Neural cell (in vitro differentiated cells): ENCODE results near the gene SIM1. TPM values are rescaled to one million over a fixed set of nuclear protein-coding genes. Genes with fewer than 3 reads are reported as not detected.
A peak's percentile ranks its signal among the peaks of the same experiment; 100 is the strongest.

Experiments
- H2AFZ ChIP-seq: fragments of 200-600, 300-800 bp; sonication (generic), shearing (Covaris generic); 2 replicates; pipeline ENCODE4 v1.6.0; 2014; ENCODE audit warnings: low read depth, mild to moderate bottlenecking, antibody characterized with exemption, low read length, moderate library complexity
- H3F3A ChIP-seq: fragments of 200-600 bp; shearing (Covaris generic); 2 replicates; pipeline ENCODE4 v1.6.1; 2016; ENCODE audit warnings: mild to moderate bottlenecking, moderate library complexity, mixed read lengths, antibody characterized with exemption, low read length; ENCODE audit not compliant: insufficient read depth, poor library complexity, severe bottlenecking
- H3K27ac ChIP-seq: fragments of 200-600, 300-800 bp; sonication (generic), shearing (Covaris generic); 2 replicates; pipeline ENCODE4 v1.5.1; 2014; ENCODE audit warnings: mild to moderate bottlenecking, low read length, moderate library complexity
- H3K27me3 ChIP-seq: fragments of 300-800, 200-600 bp; sonication (generic), shearing (Covaris generic); 2 replicates; pipeline ENCODE4 v1.6.0; 2014; ENCODE audit warnings: mild to moderate bottlenecking, low read depth, low read length, moderate library complexity; ENCODE audit not compliant: insufficient read depth
- H3K36me3 ChIP-seq: fragments of 300-800, 200-600 bp; sonication (generic), shearing (Covaris generic); 2 replicates; pipeline ENCODE4 v1.5.1; 2014; ENCODE audit warnings: mild to moderate bottlenecking, antibody characterized with exemption, low read length, moderate library complexity; ENCODE audit not compliant: insufficient read depth
- H3K4me2 ChIP-seq: fragments of 300-800, 200-600 bp; sonication (generic), shearing (Covaris generic); 2 replicates; pipeline ENCODE4 v1.6.0; 2014; ENCODE audit warnings: mild to moderate bottlenecking, low read length
- H3K4me3 ChIP-seq: fragments of 300-800, 200-600 bp; sonication (generic), shearing (Covaris generic); 2 replicates; pipeline ENCODE4 v1.5.1; 2014; ENCODE audit warnings: mild to moderate bottlenecking, low read length, moderate library complexity
- H3K79me2 ChIP-seq: fragments of 200-600 bp; shearing (Covaris generic); replicated peaks from 2 replicates; pipeline ENCODE4 v1.6.0; 2014; ENCODE audit warnings: mild to moderate bottlenecking, low read length, moderate library complexity; ENCODE audit not compliant: insufficient read depth
- H3K9ac ChIP-seq: fragments of 300-800, 200-600 bp; sonication (generic), shearing (Covaris generic); 2 replicates; pipeline ENCODE4 v1.6.1; 2016; ENCODE audit warnings: mild to moderate bottlenecking, low read length, mixed read lengths
- H3K9me2 ChIP-seq: fragments of 200-600 bp; shearing (Covaris generic); 2 replicates; pipeline ENCODE4 v1.6.1; 2016; ENCODE audit warnings: mild to moderate bottlenecking, low read length, mixed read lengths; ENCODE audit not compliant: insufficient read depth
- H3K9me3 ChIP-seq: fragments of 200-600, 300-800 bp; sonication (generic), shearing (Covaris generic); 2 replicates; pipeline ENCODE4 v1.6.1; 2016; ENCODE audit warnings: mild to moderate bottlenecking, mixed run types, low read length, moderate library complexity, mixed read lengths
- H4K20me1 ChIP-seq: fragments of 200-600 bp; shearing (Covaris generic); 2 replicates; pipeline ENCODE4 v1.6.1; 2016; ENCODE audit warnings: mild to moderate bottlenecking, mixed run types; ENCODE audit not compliant: insufficient read depth
- CTCF ChIP-seq: fragments of 450-650 bp; IDR thresholded peaks from 2 replicates; pipeline ENCODE4 v1.5.1; 2014; ENCODE audit warnings: antibody characterized with exemption, mild to moderate bottlenecking, moderate library complexity; ENCODE audit not compliant: poor library complexity, severe bottlenecking
- EP300 ChIP-seq: fragments of 450-650 bp; conservative IDR thresholded peaks from 2 replicates; pipeline ENCODE4 v1.6.1; 2014; ENCODE audit warnings: antibody characterized with exemption, mild to moderate bottlenecking, moderate library complexity; ENCODE audit not compliant: poor library complexity, severe bottlenecking
- EZH2 ChIP-seq: fragments of 200-600, 300-800 bp; shearing (Covaris generic), sonication (generic); IDR thresholded peaks from 2 replicates; pipeline ENCODE4 v1.6.1; 2014; ENCODE audit warnings: antibody characterized with exemption, low read length, borderline replicate concordance, mild to moderate bottlenecking; ENCODE audit not compliant: insufficient read depth, poor library complexity, severe bottlenecking
- MXI1 ChIP-seq: fragments of 450-650 bp; conservative IDR thresholded peaks from 2 replicates; pipeline ENCODE4 v1.6.1; 2014; ENCODE audit warnings: antibody characterized with exemption, mild to moderate bottlenecking; ENCODE audit not compliant: poor library complexity, severe bottlenecking
- POLR2AphosphoS5 ChIP-seq: IDR thresholded peaks from 2 replicates; pipeline ENCODE4 v1.6.1; 2012
- RAD21 ChIP-seq: fragments of 450-650 bp; conservative IDR thresholded peaks from 2 replicates; pipeline ENCODE4 v1.6.1; 2014; ENCODE audit warnings: antibody characterized with exemption, mild to moderate bottlenecking, moderate library complexity
- SMC3 ChIP-seq: fragments of 450-650 bp; conservative IDR thresholded peaks from 2 replicates; pipeline ENCODE4 v1.6.1; 2014; ENCODE audit warnings: antibody characterized with exemption, mild to moderate bottlenecking, moderate library complexity; ENCODE audit not compliant: poor library complexity
- TAF1 ChIP-seq: IDR thresholded peaks from 2 replicates; pipeline ENCODE4 v1.6.1; 2012; ENCODE audit warnings: low read depth
- polyA plus RNA-seq: library from polyadenylated mRNA; depleted of rRNA; stranded (reverse); fragments of >200 nt; gene quantifications from 2 replicates; pipeline ENCODE4 v1.2.3, GENCODE V29; 2014
- TF ChIP-seq, protein P1 (sequence below): IDR thresholded peaks from 2 replicates; pipeline ENCODE4 v1.6.1; 2012; ENCODE audit warnings: borderline replicate concordance

SIM1 gene
- polyA plus RNA-seq, 1 donor from 2014 or later, result not detected

GRCh38 chr6:100472674-100473073 lies 8.0 kb upstream of the SIM1 start:
- peaks cover 45% of the 10 kb centered on the region for H3K27me3 ChIP-seq
- no peaks in the 10 kb centered on the region for H4K20me1 ChIP-seq
- no peaks in the 10 kb centered on the region for H3K79me2 ChIP-seq
- H3K9ac ChIP-seq, result no peak overlapping the region
- no peak overlapping the region for H3K27ac ChIP-seq
- no peaks in the 10 kb centered on the region for H3K9me3 ChIP-seq
- H2AFZ ChIP-seq, result no peak overlapping the region
- peak overlapping the region; percentile 12 for H3K4me2 ChIP-seq
- TF ChIP-seq CTCF (peak; percentile 49), EP300 (peak; percentile 35), SMC3 (peak; percentile 46), POLR2AphosphoS5 (no peak), EZH2 (no peak)
- TF ChIP-seq, protein P1, sequence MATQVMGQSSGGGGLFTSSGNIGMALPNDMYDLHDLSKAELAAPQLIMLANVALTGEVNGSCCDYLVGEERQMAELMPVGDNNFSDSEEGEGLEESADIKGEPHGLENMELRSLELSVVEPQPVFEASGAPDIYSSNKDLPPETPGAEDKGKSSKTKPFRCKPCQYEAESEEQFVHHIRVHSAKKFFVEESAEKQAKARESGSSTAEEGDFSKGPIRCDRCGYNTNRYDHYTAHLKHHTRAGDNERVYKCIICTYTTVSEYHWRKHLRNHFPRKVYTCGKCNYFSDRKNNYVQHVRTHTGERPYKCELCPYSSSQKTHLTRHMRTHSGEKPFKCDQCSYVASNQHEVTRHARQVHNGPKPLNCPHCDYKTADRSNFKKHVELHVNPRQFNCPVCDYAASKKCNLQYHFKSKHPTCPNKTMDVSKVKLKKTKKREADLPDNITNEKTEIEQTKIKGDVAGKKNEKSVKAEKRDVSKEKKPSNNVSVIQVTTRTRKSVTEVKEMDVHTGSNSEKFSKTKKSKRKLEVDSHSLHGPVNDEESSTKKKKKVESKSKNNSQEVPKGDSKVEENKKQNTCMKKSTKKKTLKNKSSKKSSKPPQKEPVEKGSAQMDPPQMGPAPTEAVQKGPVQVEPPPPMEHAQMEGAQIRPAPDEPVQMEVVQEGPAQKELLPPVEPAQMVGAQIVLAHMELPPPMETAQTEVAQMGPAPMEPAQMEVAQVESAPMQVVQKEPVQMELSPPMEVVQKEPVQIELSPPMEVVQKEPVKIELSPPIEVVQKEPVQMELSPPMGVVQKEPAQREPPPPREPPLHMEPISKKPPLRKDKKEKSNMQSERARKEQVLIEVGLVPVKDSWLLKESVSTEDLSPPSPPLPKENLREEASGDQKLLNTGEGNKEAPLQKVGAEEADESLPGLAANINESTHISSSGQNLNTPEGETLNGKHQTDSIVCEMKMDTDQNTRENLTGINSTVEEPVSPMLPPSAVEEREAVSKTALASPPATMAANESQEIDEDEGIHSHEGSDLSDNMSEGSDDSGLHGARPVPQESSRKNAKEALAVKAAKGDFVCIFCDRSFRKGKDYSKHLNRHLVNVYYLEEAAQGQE, result no peak
- no peaks in the 10 kb centered on the region for H3F3A ChIP-seq
- H3K4me3 ChIP-seq, result peak overlapping the region; percentile 17
- no peaks in the 10 kb centered on the region for H3K36me3 ChIP-seq
- H3K9me2 ChIP-seq, result no peaks in the 10 kb centered on the region

- Histone ChIP-seq H3K27ac (no peak overlapping the region), H3K36me3 (no peaks in the 10 kb centered on the region), H3K9ac (no peak overlapping the region), H3K79me2 (no peaks in the 10 kb centered on the region), H3K9me2 (no peaks in the 10 kb centered on the region), H3F3A (no peaks in the 10 kb centered on the region), H3K4me3 (no peak overlapping the region), H3K27me3 (peaks cover 66% of the 10 kb centered on the region), H2AFZ (no peak overlapping the region), H4K20me1 (no peaks in the 10 kb centered on the region), H3K9me3 (no peaks in the 10 kb centered on the region), H3K4me2 (no peak overlapping the region)
- TF ChIP-seq EP300 (no peak), CTCF (no peak), SMC3 (no peak), MXI1 (no peak), POLR2AphosphoS5 (no peak), RAD21 (no peak), TAF1 (no peak), EZH2 (no peak)
- TF ChIP-seq, protein P1, result no peak
Measured at GRCh38 chr6:100470422-100471120, 5.8 kb upstream of the SIM1 start.
